ENCODE measurements around the gene TBC1D2.

Gene TBC1D2

GRCh38 chr9:98255578-98256296 lies at the start of gene TBC1D2:
Gene TBC1D2, minus strand, starts transcription at chr9:98255649. Its CDS starts 108 bp downstream, at chr9:98255541.
- Histone ChIP-seq H3K4me1 (ENCODE audit: insufficient read depth, low read length, severe bottlenecking) (peaks cover 25% of the 10 kb centered on the region), H2AFZ (ENCODE audit: low read length) (peak within 1 kb of the TSS; percentile 24; the same call in 1 of the 2 replicates), H3K36me3 (ENCODE audit: insufficient read depth, low read length) (no peaks in the 10 kb centered on the region)

GRCh38 chr9:98304381-98304780 lies 48.9 kb upstream of the TBC1D2 start:
- H3K79me2 ChIP-seq (ENCODE audit: insufficient read depth, low read length) = no peaks in the 10 kb centered on the region

More at GRCh38 chr9:98255578-98256296, at the start of gene TBC1D2:
- no peaks in the 10 kb centered on the region for H3K9me2 ChIP-seq (ENCODE audit: low read depth, low read length)
- TF ChIP-seq CTCF (IDR thresholded peaks at IDR 0.05; ENCODE audit: low read length) = peak; percentile 17; the same call in 1 of the 2 replicates
- TF ChIP-seq EZH2 (IDR thresholded peaks at IDR 0.05; ENCODE audit: borderline replicate concordance, low read length) = no peak
- H4K20me1 ChIP-seq (ENCODE audit: insufficient read depth, low read length) = no peaks in the 10 kb centered on the region
- H3K9me3 ChIP-seq (ENCODE audit: low read length) = no peaks in the 10 kb centered on the region
- no peaks in the 10 kb centered on the region for H3F3A ChIP-seq (ENCODE audit: insufficient read depth, low read length)
- peak within 1 kb of the TSS; percentile 99 for H3K4me2 ChIP-seq (ENCODE audit: low read length)
- peak within 1 kb of the TSS; percentile 82 for H3K9ac ChIP-seq (ENCODE audit: low read length)
- no peaks in the 10 kb centered on the region for H3K79me2 ChIP-seq (ENCODE audit: insufficient read depth, low read length)
- peak within 1 kb of the TSS; percentile 92 for H3K27ac ChIP-seq (ENCODE audit: low read depth, low read length, poor library complexity, severe bottlenecking)
- no peaks in the 10 kb centered on the region for H3K27me3 ChIP-seq (ENCODE audit: insufficient read depth, low read length)
- peak within 1 kb of the TSS; percentile 74 for H3K4me3 ChIP-seq (ENCODE audit: low read depth, low read length, poor library complexity, severe bottlenecking)

GRCh38 chr9:98303633-98304125 lies 48.2 kb upstream of the TBC1D2 start:
- Histone ChIP-seq H3K36me3 (ENCODE audit: insufficient read depth, low read length) (no peaks in the 10 kb centered on the region), H3K27ac (ENCODE audit: low read depth, low read length, poor library complexity, severe bottlenecking) (no peak overlapping the region), H3K9me2 (ENCODE audit: low read depth, low read length) (no peaks in the 10 kb centered on the region), H3K4me1 (ENCODE audit: insufficient read depth, low read length, severe bottlenecking) (no peaks in the 10 kb centered on the region), H3K4me2 (ENCODE audit: low read length) (no peak overlapping the region), H4K20me1 (ENCODE audit: insufficient read depth, low read length) (no peaks in the 10 kb centered on the region), H3K27me3 (ENCODE audit: insufficient read depth, low read length) (no peaks in the 10 kb centered on the region), H3K9ac (ENCODE audit: low read length) (no peak overlapping the region), H3F3A (ENCODE audit: insufficient read depth, low read length) (no peaks in the 10 kb centered on the region), H3K4me3 (ENCODE audit: low read depth, low read length, poor library complexity, severe bottlenecking) (no peak overlapping the region), H2AFZ (ENCODE audit: low read length) (no peak overlapping the region), H3K9me3 (ENCODE audit: low read length) (no peaks in the 10 kb centered on the region), H3K79me2 (ENCODE audit: insufficient read depth, low read length) (no peaks in the 10 kb centered on the region)
- TF ChIP-seq CTCF (IDR thresholded peaks at IDR 0.05; ENCODE audit: low read length) (no peak), EZH2 (IDR thresholded peaks at IDR 0.05; ENCODE audit: borderline replicate concordance, low read length) (no peak)

More at GRCh38 chr9:98304381-98304780, 48.9 kb upstream of the TBC1D2 start:
- no peaks in the 10 kb centered on the region for H3K4me1 ChIP-seq (ENCODE audit: insufficient read depth, low read length, severe bottlenecking)
- H2AFZ ChIP-seq (ENCODE audit: low read length) = no peak overlapping the region
- H3F3A ChIP-seq (ENCODE audit: insufficient read depth, low read length) = no peaks in the 10 kb centered on the region
- H4K20me1 ChIP-seq (ENCODE audit: insufficient read depth, low read length) = no peaks in the 10 kb centered on the region
- H3K4me2 ChIP-seq (ENCODE audit: low read length) = no peak overlapping the region
- no peaks in the 10 kb centered on the region for H3K9me3 ChIP-seq (ENCODE audit: low read length)
- no peak overlapping the region for H3K9ac ChIP-seq (ENCODE audit: low read length)
- no peak overlapping the region for H3K4me3 ChIP-seq (ENCODE audit: low read depth, low read length, poor library complexity, severe bottlenecking)
- no peak overlapping the region for H3K27ac ChIP-seq (ENCODE audit: low read depth, low read length, poor library complexity, severe bottlenecking)
- no peaks in the 10 kb centered on the region for H3K36me3 ChIP-seq (ENCODE audit: insufficient read depth, low read length)
- H3K9me2 ChIP-seq (ENCODE audit: low read depth, low read length) = no peaks in the 10 kb centered on the region
- TF ChIP-seq CTCF (IDR thresholded peaks at IDR 0.05; ENCODE audit: low read length) (no peak), EZH2 (IDR thresholded peaks at IDR 0.05; ENCODE audit: borderline replicate concordance, low read length) (no peak)
- no peaks in the 10 kb centered on the region for H3K27me3 ChIP-seq (ENCODE audit: insufficient read depth, low read length)
